OCI-LY7 (cell line): ENCODE data around the gene AAMDC. TPM values are rescaled to one million over a fixed set of nuclear protein-coding genes. Genes with fewer than 3 reads are reported as not detected.
"Not testable (repeated sequence)": the region's sequence is repeated elsewhere in the genome, so short reads cannot be mapped to it uniquely, and the experiment has no call there.

Experiments
- BruUV-seq: library from RNA; stranded (reverse); fragments of 400-500 nt; replicated peaks from 2 replicates; lab custom pipeline; 2021; lab: Mats Ljungman, UMichigan
- CTCF ChIA-PET: fragments of 300-600 bp; sonication (Branson Sonifier 250); formaldehyde crosslinking; loops from one replicate; lab custom pipeline; 2022; ENCODE audit warnings: antibody characterized with exemption; ENCODE audit not compliant: unreplicated experiment; lab: Charles Lee
- POLR2A ChIA-PET: fragments of 300-600 bp; sonication (Branson Sonifier 250); formaldehyde crosslinking; loops from one replicate; lab custom pipeline; 2022; ENCODE audit warnings: antibody characterized with exemption; lab: Charles Lee
- DNase-seq: peaks from one replicate; pipeline ENCODE4 v3.0.0-alpha.2; 2015; ENCODE audit warnings: low spot score
- H2AFZ ChIP-seq: fragments of 200-600 bp; sonication (generic), shearing (Covaris generic); 2 replicates; pipeline ENCODE4 v1.6.1; 2014; ENCODE audit warnings: mild to moderate bottlenecking, antibody characterized with exemption, low read length, moderate library complexity
- H3K27ac ChIP-seq: fragments of 200-600 bp; sonication (generic); 2 replicates; pipeline ENCODE4 v1.5.1; 2014; ENCODE audit warnings: mixed run types, low read depth, mild to moderate bottlenecking, moderate library complexity, low read length, inconsistent platforms; ENCODE audit not compliant: poor library complexity, severe bottlenecking
- H3K36me3 ChIP-seq: fragments of 200-600 bp; sonication (generic); 2 replicates; pipeline ENCODE4 v1.6.1; 2014; ENCODE audit warnings: mild to moderate bottlenecking, antibody characterized with exemption, low read length, moderate library complexity, mixed read lengths; ENCODE audit not compliant: insufficient read depth
- H3K4me1 ChIP-seq: fragments of 200-600 bp; sonication (generic); 2 replicates; pipeline ENCODE4 v1.5.1; 2014; ENCODE audit warnings: mild to moderate bottlenecking, low read length; ENCODE audit not compliant: insufficient read depth, poor library complexity, severe bottlenecking
- H3K4me2 ChIP-seq: fragments of 200-600 bp; sonication (generic); 2 replicates; pipeline ENCODE4 v1.6.1; 2014; ENCODE audit warnings: mild to moderate bottlenecking, low read length
- H3K4me3 ChIP-seq: fragments of 200-600 bp; sonication (generic); 2 replicates; pipeline ENCODE4 v1.5.1; 2014; ENCODE audit warnings: mild to moderate bottlenecking, low read depth, low read length; ENCODE audit not compliant: poor library complexity, severe bottlenecking
- H3K79me2 ChIP-seq: fragments of 200-600 bp; sonication (generic); 2 replicates; pipeline ENCODE4 v1.6.1; 2016; ENCODE audit warnings: low read depth, mild to moderate bottlenecking, low read length, moderate library complexity, mixed read lengths; ENCODE audit not compliant: insufficient read depth
- H3K9me2 ChIP-seq: fragments of 200-600 bp; sonication (generic); 2 replicates; pipeline ENCODE4 v1.6.1; 2016; ENCODE audit warnings: mild to moderate bottlenecking, low read length, mixed read lengths; ENCODE audit not compliant: insufficient read depth
- H3K9me3 ChIP-seq: fragments of 200-600 bp; sonication (generic); 2 replicates; pipeline ENCODE4 v1.6.1; 2014; ENCODE audit warnings: mild to moderate bottlenecking, mixed run types, low read length, mixed read lengths
- H4K20me1 ChIP-seq: fragments of 200-600 bp; sonication (generic); 2 replicates; pipeline ENCODE4 v1.6.1; 2014; ENCODE audit warnings: mild to moderate bottlenecking, antibody characterized with exemption, low read length, moderate library complexity, mixed read lengths; ENCODE audit not compliant: insufficient read depth
- CTCF ChIP-seq: fragments of 200-600 bp; sonication (generic); conservative IDR thresholded peaks from 2 replicates; pipeline ENCODE4 v1.5.1; 2014; ENCODE audit warnings: mild to moderate bottlenecking, antibody characterized with exemption, low read length, moderate library complexity, mixed read lengths
- EZH2phosphoT487 ChIP-seq: fragments of 200-600 bp; sonication (generic); IDR thresholded peaks from 2 replicates; pipeline ENCODE4 v1.6.1; 2018; ENCODE audit warnings: low read depth, borderline replicate concordance, mild to moderate bottlenecking, mixed run types, antibody characterized with exemption, low read length, moderate library complexity, mixed read lengths
- intact Hi-C: fragments of 100-400 bp; cut with micrococcal nuclease; formaldehyde crosslinking; loops from one replicate; pipeline ENCODE4 v1.10.0; 2022; ENCODE audit not compliant: unreplicated experiment
- total RNA-seq, 2 experiments: library from RNA; depleted of rRNA in 1 of 2; stranded (reverse); fragments of >200 nt in 1 of 2; shearing (Covaris generic) in 1 of 2; gene quantifications; 2 replicates each; pipeline ENCODE4 v1.2.3, GENCODE V29; 2014 to 2022

AAMDC gene
- total RNA-seq, 2 experiments from 2014 or later: 11.0 to 17.1 TPM

GRCh38 chr11:77819921-77820564 is 901 bp upstream of the AAMDC start:
- H2AFZ ChIP-seq: peak overlapping the region; percentile 59
- BruUV-seq: no TSS peak
- peaks cover 13% of the 10 kb centered on the region; the same call in 1 of the 2 replicates for H3K9me3 ChIP-seq
- TF ChIP-seq EZH2phosphoT487: no peak
- TF ChIP-seq CTCF: no peak
- intact Hi-C loops: loop anchor here (1.0 to 2.0 kb wide), 3 partner anchors 43 to 183 kb away; partner anchors contain the start of genes CLNS1A and INTS4
- peaks cover 16% of the 10 kb centered on the region; the same call in 1 of the 2 replicates for H4K20me1 ChIP-seq
- ChIA-PET CTCF (interaction anchor here (0.8 to 1.1 kb wide), 2 partner anchors 175 to 180 kb away, joined by 3 read pairs; no protein-coding TSS in a partner anchor), POLR2A (interaction anchor here (0.9 to 2.3 kb wide), 2 partner anchors 175 to 180 kb away, joined by 3 to 11 read pairs; partner anchors contain the start of gene INTS4)
- peak; percentile 41 for DNase-seq
- H3K27ac ChIP-seq: peak overlapping the region; percentile 85
- H3K4me1 ChIP-seq: peaks cover 13% of the 10 kb centered on the region
- H3K79me2 ChIP-seq: peaks cover 53% of the 10 kb centered on the region
- no peaks in the 10 kb centered on the region for H3K9me2 ChIP-seq
- H3K36me3 ChIP-seq: peaks cover 33% of the 10 kb centered on the region
- peak overlapping the region; percentile 85 for H3K4me2 ChIP-seq
- H3K4me3 ChIP-seq: peak overlapping the region; percentile 97

GRCh38 chr11:77821349-77821851 is 456 bp downstream of the AAMDC start:
- H3K36me3 ChIP-seq: peaks cover 20% of the 10 kb centered on the region
- H3K27ac ChIP-seq: no peak overlapping the region
- peaks cover 13% of the 10 kb centered on the region for H3K4me1 ChIP-seq
- peak overlapping the region; percentile 87; the same call in 1 of the 2 replicates for H2AFZ ChIP-seq
- H4K20me1 ChIP-seq: peaks cover 16% of the 10 kb centered on the region; the same call in 1 of the 2 replicates
- peaks cover 39% of the 10 kb centered on the region for H3K79me2 ChIP-seq
- CTCF ChIA-PET: no interaction called here
- DNase-seq: peak; percentile 16
- POLR2A ChIA-PET: interaction anchor here (0.7 kb wide), 1 partner anchor 173 kb away, joined by 3 read pairs; the partner anchor contains the start of gene INTS4
- intact Hi-C loops: loop anchor here (2.0 kb wide), 2 partner anchors 45 to 185 kb away; partner anchors contain the start of gene CLNS1A
- H3K4me3 ChIP-seq: peak overlapping the region; percentile 97
- no peaks in the 10 kb centered on the region for H3K9me2 ChIP-seq
- peak overlapping the region; percentile 88 for H3K4me2 ChIP-seq
- TF ChIP-seq EZH2phosphoT487 (no peak), CTCF (no peak)
- H3K9me3 ChIP-seq: no peaks in the 10 kb centered on the region
- no TSS peak for BruUV-seq

GRCh38 chr11:77822126-77822525 is 1.2 kb downstream of the AAMDC start:
- Histone ChIP-seq H3K36me3 (peaks cover 12% of the 10 kb centered on the region), H3K4me1 (peaks cover 13% of the 10 kb centered on the region), H4K20me1 (peaks cover 16% of the 10 kb centered on the region; the same call in 1 of the 2 replicates), H3K79me2 (peaks cover 32% of the 10 kb centered on the region)
- BruUV-seq, H3K4me2 ChIP-seq, H3K4me3 ChIP-seq, H3K27ac ChIP-seq, CTCF ChIA-PET, H2AFZ ChIP-seq, H3K9me2 ChIP-seq, H3K9me3 ChIP-seq, DNase-seq, intact Hi-C loops: not testable (repeated sequence)
- POLR2A ChIA-PET: interaction anchor here (0.7 kb wide), 1 partner anchor 173 kb away, joined by 3 read pairs; the partner anchor contains the start of gene INTS4
